Measurements from ENCODE around the gene KCNN2. TPM values are rescaled to one million over a fixed set of nuclear protein-coding genes. Genes with fewer than 3 reads are reported as not detected.

Gene KCNN2
- total and polyA plus RNA-seq, 9 of the 15 experiments (the other 6 are each of a cell fraction or from before 2014, with no cell fraction given), result 0.07 TPM; not detected in 8

- no peak for TF ChIP-seq HDGF (IDR thresholded peaks at IDR 0.05)
- no peak for TF ChIP-seq ZNF561 (CRISPR knock-in tag; conservative IDR thresholded peaks at IDR 0.05)
- TF ChIP-seq TAF1 (IDR thresholded peaks at IDR 0.05; ENCODE audit: control insufficient read depth, extremely low read depth, insufficient read depth, low read length, severe bottlenecking), result no peak
Measured at GRCh38 chr5:114339108-114339507, 22.8 kb upstream of the KCNN2 start (continued).

- FAIRE-seq (no peak), DNase-seq (ENCODE audit: extremely low read depth in 1 of 4, low spot score in 3 of 4) (no peak), ATAC-seq (no peak)
- TF ChIP-seq ZBTB1 (CRISPR knock-in tag; IDR thresholded peaks at IDR 0.05; ENCODE audit: borderline replicate concordance, low read depth) (no peak), FOXA1 (IDR thresholded peaks at IDR 0.05; ENCODE audit: borderline replicate concordance) (no peak), MIER1 (IDR thresholded peaks at IDR 0.05; ENCODE audit: low read depth) (no peak), ARID2 (IDR thresholded peaks at IDR 0.05) (no peak), EGR1 (conservative IDR thresholded peaks at IDR 0.05) (no peak), MEF2A (IDR thresholded peaks at IDR 0.05; ENCODE audit: control insufficient read depth, low read depth, low read length) (no peak), ZNF586 (CRISPR knock-in tag; conservative IDR thresholded peaks at IDR 0.05) (no peak)
- no peaks in the 10 kb centered on the region for H3K9me1 ChIP-seq (ENCODE audit: control insufficient read depth, insufficient read depth, low read length)
- H3K27ac ChIP-seq (ENCODE audit: extremely low read depth, low read depth, low read length), result no peak overlapping the region
- no peaks in the 10 kb centered on the region for H4K20me1 ChIP-seq (replicated peaks; ENCODE audit: control insufficient read depth, insufficient read depth, low read length)
- in situ Hi-C loops (cut with MboI), result no loop called here
- no peak overlapping the region for H3K9ac ChIP-seq (ENCODE audit: insufficient read depth in 1 of 2, low read depth in 2 of 2, low read length in 2 of 2)
- no peak overlapping the region for H3K4me3 ChIP-seq
- intact Hi-C loops (cut with micrococcal nuclease), result no loop called here
- no peaks in the 10 kb centered on the region for H3K9me3 ChIP-seq (replicated peaks; ENCODE audit: control insufficient read depth, insufficient read depth, low read depth, low read length)
- H3K27me3 ChIP-seq (ENCODE audit: control insufficient read depth in 2 of 2, insufficient read depth in 2 of 2, low read length in 2 of 2), result no peaks in the 10 kb centered on the region
- POLR2A ChIA-PET, result no interaction called here
- H3K4me2 ChIP-seq (ENCODE audit: insufficient read depth, low read length), result no peak overlapping the region
- H3K4me1 ChIP-seq (replicated peaks in 1 of 2; ENCODE audit: control insufficient read depth in 2 of 2, insufficient read depth in 2 of 2, low read length in 2 of 2), result no peaks in the 10 kb centered on the region
- H2AFZ ChIP-seq (ENCODE audit: low read depth, low read length), result no peak overlapping the region
- 0% methylated on average over 4 of the region's 4 CpGs for WGBS (ENCODE audit: insufficient coverage, low coverage, missing lambda C conversion rate)
- BruUV-seq (replicated peaks), result no TSS peak
- CTCF ChIA-PET (ENCODE audit: low intra/inter-chr PET ratio), result no interaction called here
- no peaks in the 10 kb centered on the region for H3K36me3 ChIP-seq (ENCODE audit: control insufficient read depth, insufficient read depth, low read length)
- no peaks in the 10 kb centered on the region for H3K79me2 ChIP-seq (ENCODE audit: control insufficient read depth, insufficient read depth, low read length)
Measured at GRCh38 chr5:114346181-114346580, 15.7 kb upstream of the KCNN2 start.

Data from K562 (cell line).